ENCODE measurements around the gene SLC6A9.

Gene SLC6A9

DNA sequence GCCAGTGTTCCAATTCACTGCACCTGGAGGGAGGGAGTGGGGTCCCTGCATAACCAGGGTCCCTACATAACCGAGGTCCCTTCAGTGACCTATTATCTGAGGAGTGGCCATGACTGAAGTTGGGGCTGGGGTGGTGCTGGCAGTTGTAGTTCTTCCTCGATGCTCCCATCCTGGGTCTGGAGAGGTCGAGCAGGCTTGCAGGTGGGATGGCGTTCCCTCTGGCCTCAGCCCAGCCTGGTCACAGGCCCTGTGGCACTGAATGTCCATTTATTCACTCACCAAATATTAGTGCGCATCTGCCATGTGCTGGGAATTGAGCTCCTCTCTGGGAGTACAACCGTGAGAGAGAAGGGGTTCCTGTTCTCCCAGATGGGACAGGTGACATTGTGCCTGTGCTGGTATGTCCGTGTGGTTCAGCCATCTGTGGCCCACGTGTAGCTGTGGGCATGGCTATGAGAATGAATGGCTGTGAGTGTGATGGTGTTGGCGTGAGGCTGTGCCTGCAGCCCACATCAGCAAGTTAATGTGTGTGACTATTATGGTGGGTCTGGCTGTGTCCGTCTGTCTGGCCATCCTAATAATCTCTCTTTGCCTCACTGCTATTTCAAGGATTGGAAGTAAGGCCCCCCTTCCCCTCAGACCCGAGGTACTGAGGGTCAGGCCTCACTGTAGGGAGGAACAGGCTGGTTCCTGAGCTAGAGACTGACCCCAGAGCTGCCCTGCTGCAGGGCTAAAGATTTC is 3.9 kb upstream of the SLC6A9 start:
- Histone ChIP-seq H3K9ac (ENCODE audit: low read length) (peak overlapping the region; percentile 43), H3K36me3 (ENCODE audit: control insufficient read depth, insufficient read depth, low read length, severe bottlenecking) (no peaks in the 10 kb centered on the region), H3K27me3 (replicated peaks; ENCODE audit: control insufficient read depth, insufficient read depth, low read length) (no peaks in the 10 kb centered on the region), H3K4me1 (ENCODE audit: control insufficient read depth, insufficient read depth, low read length) (peaks cover 43% of the 10 kb centered on the region), H3K9me3 (ENCODE audit: control insufficient read depth, low read length) (no peaks in the 10 kb centered on the region), H3K4me3 (ENCODE audit: low read length) (no peak overlapping the region)
- no peak for DNase-seq (ENCODE audit: low read depth)

DNA sequence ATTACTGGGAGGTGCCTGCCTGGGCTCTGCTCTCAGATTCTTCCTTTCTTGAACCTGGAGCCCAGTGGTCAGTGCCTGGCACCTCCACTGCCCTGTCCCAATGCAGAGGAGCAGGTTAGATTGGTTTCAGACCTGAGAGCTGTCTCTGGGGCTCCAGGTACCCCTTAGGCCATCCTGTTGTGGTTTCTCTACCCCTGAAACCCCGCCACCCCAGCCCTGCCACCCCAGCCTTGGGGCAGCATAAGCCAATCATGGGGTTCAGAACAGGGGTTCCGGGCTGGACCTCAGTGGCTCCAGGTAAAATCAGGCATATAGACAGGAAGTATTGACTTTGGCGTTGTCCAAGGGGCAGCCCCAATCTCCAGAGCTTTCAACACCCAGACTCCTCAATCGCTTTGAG is 3.2 kb upstream of the SLC6A9 start:
- no peaks in the 10 kb centered on the region for H3K36me3 ChIP-seq (ENCODE audit: control insufficient read depth, insufficient read depth, low read length, severe bottlenecking)
- no peak overlapping the region for H3K4me3 ChIP-seq (ENCODE audit: low read length)
- no peak overlapping the region for H3K9ac ChIP-seq (ENCODE audit: low read length)
- no peaks in the 10 kb centered on the region for H3K27me3 ChIP-seq (replicated peaks; ENCODE audit: control insufficient read depth, insufficient read depth, low read length)
- no peaks in the 10 kb centered on the region for H3K9me3 ChIP-seq (ENCODE audit: control insufficient read depth, low read length)
- no peak for DNase-seq (ENCODE audit: low read depth)
- peaks cover 40% of the 10 kb centered on the region for H3K4me1 ChIP-seq (ENCODE audit: control insufficient read depth, insufficient read depth, low read length)

DNA sequence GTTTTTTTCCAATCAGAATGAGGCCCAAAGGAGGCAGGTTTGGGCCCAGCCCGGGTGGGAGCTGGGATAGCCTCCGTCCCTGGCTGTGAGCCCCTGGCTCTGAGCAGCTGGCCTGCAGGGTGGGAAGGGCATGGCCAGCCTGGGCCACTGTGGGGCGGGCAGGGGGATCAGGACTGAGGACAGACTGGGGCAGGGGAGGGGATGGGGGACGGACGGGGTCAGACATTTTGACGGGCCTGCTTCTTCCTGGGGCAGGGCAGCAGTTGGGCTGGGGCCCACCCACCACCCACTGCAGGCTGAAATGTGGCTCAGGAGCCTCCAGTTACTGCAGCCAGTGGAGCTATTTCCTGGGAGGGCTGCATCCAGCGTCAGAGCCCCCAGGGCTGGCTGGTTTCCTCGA is 2.5 kb upstream of the SLC6A9 start:
- H3K9ac ChIP-seq (ENCODE audit: low read length), result no peak overlapping the region
- no peak for DNase-seq (ENCODE audit: low read depth)
- no peaks in the 10 kb centered on the region for H3K36me3 ChIP-seq (ENCODE audit: control insufficient read depth, insufficient read depth, low read length, severe bottlenecking)
- H3K9me3 ChIP-seq (ENCODE audit: control insufficient read depth, low read length), result no peaks in the 10 kb centered on the region
- H3K27me3 ChIP-seq (replicated peaks; ENCODE audit: control insufficient read depth, insufficient read depth, low read length), result no peaks in the 10 kb centered on the region
- no peak overlapping the region for H3K4me3 ChIP-seq (ENCODE audit: low read length)
- H3K4me1 ChIP-seq (ENCODE audit: control insufficient read depth, insufficient read depth, low read length), result peaks cover 40% of the 10 kb centered on the region

DNA sequence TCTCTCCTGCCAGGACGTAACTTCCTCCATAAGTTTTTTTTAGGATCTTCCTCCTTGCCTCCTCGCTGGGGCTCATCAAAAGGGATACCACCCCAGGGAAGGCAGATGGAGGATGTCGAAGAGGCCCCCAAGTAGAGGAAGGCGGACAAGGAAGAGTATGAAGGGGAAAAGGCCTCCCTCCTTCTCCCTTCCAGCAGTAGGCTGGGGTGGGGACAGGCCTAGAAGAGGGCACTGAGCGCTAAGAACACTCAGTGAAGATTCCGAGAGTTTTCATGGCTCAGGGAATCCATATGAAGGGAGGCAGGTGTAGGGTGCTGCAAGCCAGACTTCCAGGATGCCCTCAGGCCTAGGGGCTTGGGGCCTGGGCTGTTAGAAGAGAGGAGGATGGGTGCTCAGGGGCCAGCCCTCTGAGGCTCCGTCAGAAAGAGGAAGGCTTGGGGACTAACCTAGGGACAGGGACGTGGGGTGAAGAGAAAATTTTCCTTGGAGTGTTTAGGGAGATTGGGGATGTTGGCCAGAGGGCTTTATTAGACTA is 1.8 kb upstream of the SLC6A9 start:
- Histone ChIP-seq H3K4me1 (ENCODE audit: control insufficient read depth, insufficient read depth, low read length) (peaks cover 40% of the 10 kb centered on the region), H3K36me3 (ENCODE audit: control insufficient read depth, insufficient read depth, low read length, severe bottlenecking) (no peaks in the 10 kb centered on the region), H3K9me3 (ENCODE audit: control insufficient read depth, low read length) (no peaks in the 10 kb centered on the region)

DNA sequence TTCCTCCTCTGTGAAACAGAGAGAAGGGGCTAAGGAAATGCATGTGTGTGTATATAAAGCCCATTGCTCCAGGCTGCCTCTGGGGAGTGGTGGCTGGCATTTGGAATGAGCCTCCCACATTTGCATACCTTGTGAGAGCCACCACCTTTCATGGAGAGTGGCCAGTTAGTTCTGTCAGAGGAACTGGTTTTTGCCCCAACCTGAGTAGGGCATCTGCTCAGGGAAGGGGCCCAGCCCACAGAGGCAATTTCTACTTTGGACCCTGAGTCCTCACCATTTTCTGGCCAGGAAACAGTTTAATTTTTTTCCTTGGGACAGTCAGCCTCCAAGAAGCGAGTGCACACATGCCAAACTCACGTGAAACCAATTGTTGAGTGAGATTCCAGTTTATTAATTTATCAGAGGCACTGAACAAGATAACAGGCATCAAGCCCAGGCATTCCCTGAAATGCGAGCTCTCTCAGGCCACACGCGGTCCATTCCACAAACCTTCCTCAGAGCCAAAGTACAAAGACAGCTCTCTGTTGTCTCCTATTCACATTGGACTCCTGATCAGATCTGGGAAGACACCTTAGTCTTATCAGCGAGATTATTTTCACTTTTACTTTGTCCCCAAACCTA is 1.0 kb upstream of the SLC6A9 start:
- no peak for DNase-seq (ENCODE audit: low read depth)
- H3K36me3 ChIP-seq (ENCODE audit: control insufficient read depth, insufficient read depth, low read length, severe bottlenecking), result no peaks in the 10 kb centered on the region
- H3K27me3 ChIP-seq (replicated peaks; ENCODE audit: control insufficient read depth, insufficient read depth, low read length), result no peaks in the 10 kb centered on the region
- H3K4me1 ChIP-seq (ENCODE audit: control insufficient read depth, insufficient read depth, low read length), result peaks cover 40% of the 10 kb centered on the region
- H3K9ac ChIP-seq (ENCODE audit: low read length), result no peak overlapping the region
- H3K4me3 ChIP-seq (ENCODE audit: low read length), result no peak overlapping the region
- H3K9me3 ChIP-seq (ENCODE audit: control insufficient read depth, low read length), result no peaks in the 10 kb centered on the region

More for the DNA sequence above, 1.8 kb upstream of the SLC6A9 start:
- DNase-seq (ENCODE audit: low read depth), result no peak
- no peak overlapping the region for H3K4me3 ChIP-seq (ENCODE audit: low read length)
- H3K9ac ChIP-seq (ENCODE audit: low read length), result no peak overlapping the region
- H3K27me3 ChIP-seq (replicated peaks; ENCODE audit: control insufficient read depth, insufficient read depth, low read length), result no peaks in the 10 kb centered on the region

DNA sequence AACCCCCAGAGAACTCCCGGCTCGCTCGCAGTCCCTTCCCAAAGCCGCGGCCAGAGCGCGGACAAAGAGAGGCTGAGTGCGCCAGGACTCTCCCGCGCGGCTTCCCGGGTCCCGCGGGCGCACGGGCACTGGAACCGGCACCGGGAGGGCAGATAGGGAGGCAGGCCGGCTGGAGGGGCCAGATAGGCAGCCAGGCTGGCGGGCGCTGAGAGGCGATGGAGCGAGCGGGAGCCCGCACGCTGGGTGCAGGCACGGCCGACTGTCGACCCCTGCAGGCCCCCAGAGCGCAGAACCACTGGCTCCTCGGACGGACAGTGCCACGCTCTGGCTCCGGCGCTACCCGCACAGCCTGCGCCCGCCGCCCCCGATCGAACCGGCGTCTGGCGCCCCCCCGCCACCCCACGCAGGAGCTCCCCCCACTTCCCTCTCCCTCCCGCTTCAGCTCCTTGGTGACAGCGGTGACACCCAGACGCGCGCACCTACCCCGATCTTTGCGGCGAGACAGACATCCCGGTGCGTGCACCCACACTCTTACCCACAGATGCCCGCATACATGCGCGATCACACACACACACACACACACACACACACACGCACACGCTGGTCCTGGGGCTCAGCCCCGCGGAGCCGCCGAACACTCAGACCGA is 534 bp downstream of the SLC6A9 start:
- peak; percentile 69 for DNase-seq (ENCODE audit: low read depth)

DNA sequence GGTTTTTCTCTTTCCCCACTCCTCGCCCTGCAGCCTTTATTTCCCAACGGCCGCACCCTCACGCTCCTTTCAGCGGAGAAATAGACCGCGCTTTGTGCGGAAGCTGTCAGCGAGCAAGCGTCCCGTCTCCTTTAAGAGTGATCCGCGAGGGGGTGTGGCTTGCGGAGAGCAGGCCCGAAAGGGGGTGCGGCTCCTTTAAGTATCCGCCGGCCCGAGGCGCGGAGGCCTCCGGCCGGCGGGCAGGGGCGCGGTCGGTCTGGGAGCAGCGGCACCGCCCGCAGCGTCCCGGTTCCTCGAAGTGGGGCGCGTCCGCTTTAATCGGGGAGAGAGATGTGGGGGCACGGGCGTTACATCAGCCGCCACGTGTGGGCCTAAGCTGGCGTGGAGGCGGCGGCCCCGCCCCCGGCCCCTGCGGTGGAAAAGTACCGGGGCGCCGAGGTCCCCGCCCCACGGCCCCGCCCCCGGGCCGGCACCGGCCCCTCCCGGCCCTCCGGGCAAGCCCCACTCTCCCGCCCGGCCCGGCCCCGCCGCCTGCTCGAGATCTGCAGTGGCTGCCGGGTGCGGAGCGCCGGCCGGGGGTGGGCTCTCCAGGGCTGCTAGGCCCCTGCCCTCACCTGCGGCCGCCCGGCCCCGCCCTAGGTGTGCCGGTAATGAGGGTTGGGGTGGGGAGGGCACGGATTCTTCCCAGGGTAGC is 1.2 kb downstream of the SLC6A9 start:
- peak; percentile 95 for DNase-seq (ENCODE audit: low read depth)
- Histone ChIP-seq H3K27me3 (replicated peaks; ENCODE audit: control insufficient read depth, insufficient read depth, low read length) (no peaks in the 10 kb centered on the region), H3K4me1 (ENCODE audit: control insufficient read depth, insufficient read depth, low read length) (peaks cover 20% of the 10 kb centered on the region), H3K36me3 (ENCODE audit: control insufficient read depth, insufficient read depth, low read length, severe bottlenecking) (no peaks in the 10 kb centered on the region), H3K4me3 (ENCODE audit: low read length) (peak overlapping the region; percentile 96), H3K9ac (ENCODE audit: low read length) (peak overlapping the region; percentile 92), H3K9me3 (ENCODE audit: control insufficient read depth, low read length) (no peaks in the 10 kb centered on the region)

More for the DNA sequence above, 534 bp downstream of the SLC6A9 start:
- no peaks in the 10 kb centered on the region for H3K9me3 ChIP-seq (ENCODE audit: control insufficient read depth, low read length)
- no peaks in the 10 kb centered on the region for H3K36me3 ChIP-seq (ENCODE audit: control insufficient read depth, insufficient read depth, low read length, severe bottlenecking)
- H3K27me3 ChIP-seq (replicated peaks; ENCODE audit: control insufficient read depth, insufficient read depth, low read length), result no peaks in the 10 kb centered on the region
- H3K4me1 ChIP-seq (ENCODE audit: control insufficient read depth, insufficient read depth, low read length), result peaks cover 27% of the 10 kb centered on the region
- peak overlapping the region; percentile 92 for H3K9ac ChIP-seq (ENCODE audit: low read length)
- peak overlapping the region; percentile 96 for H3K4me3 ChIP-seq (ENCODE audit: low read length)

DNA sequence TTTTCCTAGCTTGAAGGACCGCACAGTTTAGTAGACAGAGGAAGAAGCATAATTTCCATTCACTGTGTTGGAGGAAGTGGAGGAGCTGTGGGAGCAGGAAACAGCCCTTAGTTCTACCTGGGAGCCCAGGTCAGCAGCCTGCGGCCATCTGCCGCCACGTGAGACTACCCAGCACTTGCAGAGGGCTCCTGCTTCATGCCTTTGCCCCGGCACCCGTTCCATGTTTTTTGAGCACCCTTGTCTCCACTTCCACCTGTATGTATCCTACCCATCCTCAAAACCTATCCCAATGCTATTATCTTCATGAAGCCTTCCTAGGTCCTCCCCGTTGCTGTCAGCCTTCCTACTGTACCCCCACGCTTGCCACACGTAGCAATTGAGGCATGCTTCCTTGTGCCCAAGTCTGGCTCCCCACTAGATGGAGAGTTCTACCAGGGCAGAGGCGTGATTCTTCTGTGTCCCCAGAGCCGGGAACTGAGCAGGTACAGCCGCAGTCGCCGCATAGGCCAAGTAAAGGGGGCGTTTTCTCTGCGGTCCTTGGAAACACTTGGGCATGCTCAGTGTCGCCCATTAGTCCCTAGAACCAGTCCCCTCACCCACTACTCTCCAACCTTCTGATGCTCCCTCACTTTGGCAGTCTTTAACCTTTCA is 1.9 kb downstream of the SLC6A9 start:
- H3K9ac ChIP-seq (ENCODE audit: low read length), result peak overlapping the region; percentile 92
- DNase-seq (ENCODE audit: low read depth), result no peak
- peaks cover 20% of the 10 kb centered on the region for H3K4me1 ChIP-seq (ENCODE audit: control insufficient read depth, insufficient read depth, low read length)
- no peaks in the 10 kb centered on the region for H3K27me3 ChIP-seq (replicated peaks; ENCODE audit: control insufficient read depth, insufficient read depth, low read length)
- no peaks in the 10 kb centered on the region for H3K36me3 ChIP-seq (ENCODE audit: control insufficient read depth, insufficient read depth, low read length, severe bottlenecking)
- peak overlapping the region; percentile 96 for H3K4me3 ChIP-seq (ENCODE audit: low read length)
- no peaks in the 10 kb centered on the region for H3K9me3 ChIP-seq (ENCODE audit: control insufficient read depth, low read length)

DNA sequence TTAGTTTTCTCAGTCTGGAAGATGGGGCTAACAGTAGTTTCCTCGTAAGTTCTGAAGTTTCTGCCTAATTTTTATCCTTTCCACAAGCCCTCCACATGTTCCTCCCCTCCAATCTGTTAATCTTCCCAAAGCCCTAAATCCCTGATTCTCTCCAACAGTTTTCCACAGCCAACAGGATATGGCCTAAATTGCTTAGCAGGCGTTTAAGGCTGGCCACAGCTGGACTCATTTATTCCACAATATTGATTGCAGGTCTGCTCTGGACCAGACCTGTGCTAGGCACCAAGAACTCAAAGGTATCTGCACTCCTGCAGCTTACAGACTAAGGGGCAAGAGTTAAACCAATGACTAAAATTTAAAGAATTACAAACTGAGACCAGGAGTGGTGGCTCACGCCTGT is 3.9 kb downstream of the SLC6A9 start:
- Histone ChIP-seq H3K36me3 (ENCODE audit: control insufficient read depth, insufficient read depth, low read length, severe bottlenecking) (peaks cover 5% of the 10 kb centered on the region), H3K27me3 (replicated peaks; ENCODE audit: control insufficient read depth, insufficient read depth, low read length) (no peaks in the 10 kb centered on the region), H3K9ac (ENCODE audit: low read length) (no peak overlapping the region), H3K4me3 (ENCODE audit: low read length) (no peak overlapping the region), H3K9me3 (ENCODE audit: control insufficient read depth, low read length) (no peaks in the 10 kb centered on the region), H3K4me1 (ENCODE audit: control insufficient read depth, insufficient read depth, low read length) (peaks cover 16% of the 10 kb centered on the region)
- no peak for DNase-seq (ENCODE audit: low read depth)

DNA sequence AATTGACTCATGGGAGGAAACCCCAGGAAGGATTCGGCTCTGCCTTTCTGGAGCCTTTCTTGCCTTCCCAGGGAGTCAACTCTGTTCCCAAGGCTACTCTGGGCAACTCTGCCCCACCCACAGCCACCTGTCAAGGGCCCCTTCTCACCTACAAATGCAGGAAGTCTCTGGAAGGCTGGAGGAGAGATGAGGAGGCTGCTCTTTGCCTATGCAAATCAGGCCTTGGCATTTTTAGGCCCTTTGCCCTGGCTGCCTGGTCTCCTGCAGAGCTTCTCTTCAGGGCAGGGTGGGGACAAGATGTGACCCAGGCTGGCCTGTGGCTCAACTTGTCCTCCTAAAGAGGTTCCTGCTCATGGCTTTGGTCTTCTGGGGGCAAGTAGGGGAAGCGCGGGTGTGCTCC is 5.4 kb downstream of the SLC6A9 start:
- no peaks in the 10 kb centered on the region for H3K27me3 ChIP-seq (replicated peaks; ENCODE audit: control insufficient read depth, insufficient read depth, low read length)
- no peak overlapping the region for H3K4me3 ChIP-seq (ENCODE audit: low read length)
- H3K9me3 ChIP-seq (ENCODE audit: control insufficient read depth, low read length), result no peaks in the 10 kb centered on the region
- peaks cover 7% of the 10 kb centered on the region for H3K4me1 ChIP-seq (ENCODE audit: control insufficient read depth, insufficient read depth, low read length)
- H3K9ac ChIP-seq (ENCODE audit: low read length), result no peak overlapping the region
- H3K36me3 ChIP-seq (ENCODE audit: control insufficient read depth, insufficient read depth, low read length, severe bottlenecking), result peaks cover 17% of the 10 kb centered on the region
- no peak for DNase-seq (ENCODE audit: low read depth)
